ENCODE measurements around the gene RHOF.
A peak's percentile ranks its signal among the peaks of the same experiment; 100 is the strongest.

The RHOF gene

DNA sequence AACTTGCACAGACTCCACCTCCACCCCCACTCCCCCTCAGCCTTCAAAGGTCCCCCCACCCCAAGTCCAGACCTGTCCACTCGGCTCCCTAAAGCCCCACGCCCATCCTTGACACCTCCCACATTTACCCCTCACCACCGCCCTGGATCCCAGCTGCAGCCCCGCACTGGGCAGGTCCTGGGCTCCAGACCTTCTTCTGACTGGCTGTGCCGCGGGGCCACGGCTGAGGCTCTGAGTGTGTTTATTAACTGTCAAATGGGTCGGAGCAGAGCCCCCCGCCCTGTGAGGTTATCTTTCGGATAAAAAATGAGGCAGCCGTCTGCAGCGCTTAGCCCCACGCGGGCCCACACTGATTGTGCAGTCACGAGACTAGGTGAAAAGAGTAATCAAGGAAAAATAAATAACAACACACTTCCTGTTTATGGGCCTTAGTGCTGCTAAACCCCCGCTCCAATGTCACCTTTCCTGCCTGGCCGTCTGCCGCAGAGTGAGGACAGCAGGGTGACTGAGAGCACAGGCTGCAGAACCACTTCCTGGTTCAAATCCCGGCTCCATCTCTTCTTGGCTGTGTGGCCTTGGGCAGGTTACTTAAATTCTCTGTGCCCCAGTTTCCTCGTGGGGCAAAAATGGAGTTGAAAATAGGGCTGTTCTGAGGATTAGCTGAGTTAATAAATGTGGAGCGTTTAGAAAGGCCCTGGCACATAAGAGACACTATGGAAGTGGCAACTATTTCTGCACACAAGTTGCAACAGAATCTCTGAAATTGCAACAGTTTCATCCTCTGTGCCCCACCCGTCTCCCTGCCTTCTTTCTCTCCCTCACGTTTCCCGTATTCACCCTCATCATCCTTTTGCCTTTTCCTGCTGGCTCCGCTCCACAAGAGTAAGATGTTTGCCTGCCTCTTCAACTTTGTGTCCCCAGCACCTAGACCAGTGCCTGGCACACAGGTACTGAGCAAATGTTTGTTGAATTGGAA lies 19.7 kb upstream of the RHOF start:
- DNase-seq (ENCODE audit: low read depth), result no peak
- H3K4me3 ChIP-seq (ENCODE audit: low read depth, low read length), result peak overlapping the region; percentile 54
- TF ChIP-seq, protein P1, sequence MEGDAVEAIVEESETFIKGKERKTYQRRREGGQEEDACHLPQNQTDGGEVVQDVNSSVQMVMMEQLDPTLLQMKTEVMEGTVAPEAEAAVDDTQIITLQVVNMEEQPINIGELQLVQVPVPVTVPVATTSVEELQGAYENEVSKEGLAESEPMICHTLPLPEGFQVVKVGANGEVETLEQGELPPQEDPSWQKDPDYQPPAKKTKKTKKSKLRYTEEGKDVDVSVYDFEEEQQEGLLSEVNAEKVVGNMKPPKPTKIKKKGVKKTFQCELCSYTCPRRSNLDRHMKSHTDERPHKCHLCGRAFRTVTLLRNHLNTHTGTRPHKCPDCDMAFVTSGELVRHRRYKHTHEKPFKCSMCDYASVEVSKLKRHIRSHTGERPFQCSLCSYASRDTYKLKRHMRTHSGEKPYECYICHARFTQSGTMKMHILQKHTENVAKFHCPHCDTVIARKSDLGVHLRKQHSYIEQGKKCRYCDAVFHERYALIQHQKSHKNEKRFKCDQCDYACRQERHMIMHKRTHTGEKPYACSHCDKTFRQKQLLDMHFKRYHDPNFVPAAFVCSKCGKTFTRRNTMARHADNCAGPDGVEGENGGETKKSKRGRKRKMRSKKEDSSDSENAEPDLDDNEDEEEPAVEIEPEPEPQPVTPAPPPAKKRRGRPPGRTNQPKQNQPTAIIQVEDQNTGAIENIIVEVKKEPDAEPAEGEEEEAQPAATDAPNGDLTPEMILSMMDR (IDR thresholded peaks at IDR 0.05; ENCODE audit: low read depth, low read length, missing control alignments), result no peak
- in situ Hi-C loops (cut with HindIII; ENCODE audit: low sequenced_read_pairs), result no loop called here

DNA sequence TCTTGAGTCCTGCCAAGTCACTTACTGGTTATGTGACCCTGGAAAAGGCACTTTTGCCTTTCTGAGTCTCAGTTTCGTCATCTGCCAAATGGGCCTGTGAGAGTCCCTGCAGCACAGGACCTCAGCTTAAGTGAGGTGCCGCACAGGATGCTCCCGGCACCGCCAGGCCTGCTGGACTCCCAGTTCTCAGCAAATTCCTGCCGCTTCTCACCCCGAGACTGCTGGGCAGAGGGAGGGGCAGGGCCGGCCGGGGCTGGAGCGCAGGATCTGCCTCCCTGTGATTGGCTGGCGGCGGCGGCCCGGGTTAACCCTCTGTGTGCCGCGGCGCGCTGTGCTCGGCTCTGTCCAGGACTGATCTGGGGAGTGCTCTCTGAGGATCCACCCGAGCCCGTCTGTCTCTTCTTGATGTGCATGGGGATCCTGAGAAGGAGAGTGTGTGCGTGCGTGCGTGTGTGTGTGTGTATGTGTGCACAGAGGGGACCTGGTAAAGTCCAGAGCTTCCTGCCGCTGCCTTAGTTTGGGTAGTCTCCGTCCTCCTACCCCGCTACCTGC lies 18.9 kb upstream of the RHOF start:
- TF ChIP-seq, protein P1 (IDR thresholded peaks at IDR 0.05; ENCODE audit: low read depth, low read length, missing control alignments), result no peak
- in situ Hi-C loops (cut with HindIII; ENCODE audit: low sequenced_read_pairs), result no loop called here
- H3K4me3 ChIP-seq (ENCODE audit: low read depth, low read length), result peak overlapping the region; percentile 54
- DNase-seq (ENCODE audit: low read depth), result no peak

DNA sequence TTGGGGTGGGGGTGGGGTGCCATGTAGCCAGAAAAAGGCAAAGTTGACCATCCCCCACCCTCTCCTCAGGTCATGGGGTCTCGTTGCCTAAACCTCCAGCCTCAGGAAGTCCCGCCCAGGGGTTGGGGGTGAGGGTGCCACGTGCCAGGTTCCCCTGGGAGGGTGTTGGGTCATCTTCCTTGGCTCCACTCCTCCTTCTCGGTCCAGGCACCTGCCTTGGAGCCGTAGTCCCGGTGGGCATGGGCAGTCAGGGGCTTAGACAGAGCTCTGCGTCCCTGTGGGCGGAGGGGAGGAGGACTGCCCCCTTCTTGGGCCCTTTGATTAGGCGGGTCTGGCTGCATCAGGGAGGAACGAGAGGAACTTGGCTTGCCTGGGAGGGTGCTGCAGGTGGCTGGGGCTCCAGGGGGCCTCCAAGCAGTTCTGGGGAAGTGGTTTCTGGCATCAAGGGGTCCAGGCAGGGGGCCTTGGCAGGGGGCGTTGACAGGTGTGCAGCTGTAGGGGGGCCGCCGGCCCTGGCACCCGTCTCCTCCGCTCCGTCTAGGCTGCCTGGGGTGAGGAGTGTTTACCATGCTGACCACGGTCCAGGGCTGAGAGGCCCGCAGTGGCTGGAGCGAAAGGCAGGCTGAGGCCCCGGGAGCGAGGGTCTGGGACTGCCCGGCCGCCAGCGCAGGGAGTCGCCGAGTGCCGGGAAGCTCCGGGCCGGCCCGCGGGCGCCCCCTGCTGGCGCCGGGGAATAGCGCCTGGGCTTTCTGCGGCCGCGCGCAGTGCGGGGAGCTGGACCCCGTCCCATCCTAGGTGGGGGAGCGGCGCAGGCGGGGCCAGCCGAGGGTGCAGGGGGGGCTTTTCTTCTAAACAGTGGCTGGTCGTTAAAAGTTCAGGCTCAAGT lies 18.2 kb upstream of the RHOF start:
- in situ Hi-C loops (cut with HindIII; ENCODE audit: low sequenced_read_pairs), result no loop called here
- TF ChIP-seq, protein P1 (IDR thresholded peaks at IDR 0.05; ENCODE audit: low read depth, low read length, missing control alignments), result peak; percentile 86
- peak overlapping the region; percentile 54 for H3K4me3 ChIP-seq (ENCODE audit: low read depth, low read length)
- DNase-seq (ENCODE audit: low read depth), result no peak

DNA sequence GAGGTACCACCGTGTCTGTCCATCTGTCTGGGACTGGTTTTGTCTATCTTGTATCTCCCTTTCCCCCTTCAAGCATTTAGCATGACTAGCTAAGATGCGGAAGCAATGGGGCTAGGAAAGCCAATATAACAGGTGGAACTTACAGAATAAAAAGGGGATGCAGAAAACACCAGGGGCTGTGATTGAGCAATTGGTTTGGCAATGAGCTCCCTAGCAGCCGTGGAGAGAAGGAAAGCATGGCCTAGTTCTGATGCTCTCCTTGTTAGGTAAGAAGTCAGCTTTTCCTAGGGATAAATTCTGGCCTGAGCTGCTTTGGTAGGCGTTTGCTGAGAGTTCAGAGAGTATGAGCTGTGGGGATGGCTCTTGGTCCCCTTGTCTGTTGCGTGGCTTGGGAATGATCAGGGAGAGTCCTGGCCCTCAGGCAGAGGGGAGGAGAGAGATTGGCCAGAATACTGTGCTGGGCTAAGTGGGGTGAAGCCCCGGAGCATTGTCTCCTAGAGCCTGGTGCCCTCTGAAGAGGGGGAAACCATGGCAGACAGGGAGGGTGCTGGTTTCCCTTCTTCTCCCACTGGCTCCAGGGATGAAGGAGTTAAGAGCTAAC lies 17.4 kb upstream of the RHOF start:
- TF ChIP-seq, protein P1 (IDR thresholded peaks at IDR 0.05; ENCODE audit: low read depth, low read length, missing control alignments), result no peak
- in situ Hi-C loops (cut with HindIII; ENCODE audit: low sequenced_read_pairs), result no loop called here
- DNase-seq (ENCODE audit: low read depth), result no peak
- H3K4me3 ChIP-seq (ENCODE audit: low read depth, low read length), result peak overlapping the region; percentile 54

DNA sequence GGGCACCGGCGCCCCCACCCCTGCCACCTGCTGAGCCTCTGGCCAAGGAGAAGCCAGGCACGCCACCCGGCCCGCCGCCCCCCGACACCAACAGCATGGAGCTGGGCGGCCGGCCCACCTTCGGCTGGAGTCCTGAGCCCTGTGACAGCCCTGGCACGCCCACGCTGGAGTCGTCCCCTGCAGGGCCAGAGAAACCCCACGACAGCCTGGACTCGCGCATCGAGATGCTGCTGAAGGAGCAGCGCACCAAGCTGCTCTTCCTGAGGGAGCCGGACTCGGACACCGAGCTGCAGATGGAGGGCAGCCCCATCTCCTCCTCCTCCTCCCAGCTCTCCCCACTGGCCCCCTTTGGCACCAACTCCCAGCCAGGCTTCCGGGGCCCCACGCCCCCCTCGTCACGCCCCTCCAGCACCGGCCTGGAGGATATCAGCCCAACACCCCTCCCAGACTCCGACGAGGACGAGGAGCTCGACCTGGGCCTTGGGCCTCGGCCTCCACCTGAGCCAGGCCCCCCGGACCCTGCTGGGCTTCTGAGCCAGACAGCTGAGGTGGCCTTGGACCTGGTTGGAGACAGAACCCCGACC lies 16.8 kb upstream of the RHOF start:
- TF ChIP-seq, protein P1 (IDR thresholded peaks at IDR 0.05; ENCODE audit: low read depth, low read length, missing control alignments), result no peak
- no peak overlapping the region for H3K4me3 ChIP-seq (ENCODE audit: low read depth, low read length)
- DNase-seq (ENCODE audit: low read depth), result no peak
- in situ Hi-C loops (cut with HindIII; ENCODE audit: low sequenced_read_pairs), result no loop called here
